Panc1 (cell line): ENCODE data around the gene RFC2.

Source experiments
- CTCF ChIP-seq: fragments of 450-650 bp; IDR thresholded peaks from 2 replicates; pipeline ENCODE4 v1.5.1; 2017; ENCODE audit warnings: mild to moderate bottlenecking
- POLR2AphosphoS5 ChIP-seq: IDR thresholded peaks from 2 replicates; pipeline ENCODE4 v1.6.1; 2012; ENCODE audit warnings: mild to moderate bottlenecking, low read depth, low read length, moderate library complexity
- REST ChIP-seq, 2 experiments: IDR thresholded peaks; 2 replicates each; pipeline ENCODE4 v1.6.1; 2011 to 2012; ENCODE audit warnings: low read depth in 2 of 2, control low read depth in 1 of 2, low read length in 1 of 2, mild to moderate bottlenecking in 1 of 2, moderate library complexity in 1 of 2; ENCODE audit not compliant: insufficient read depth in 1 of 2
- TCF7L2 ChIP-seq: IDR thresholded peaks from 2 replicates; pipeline ENCODE4 v1.6.1; 2011; ENCODE audit warnings: mild to moderate bottlenecking, low read depth, low read length, inconsistent platforms

GRCh38 chr7:74190259-74190658 is 63.9 kb downstream of the RFC2 start:
- TF ChIP-seq CTCF, result no peak
- TF ChIP-seq REST (IDR thresholded peaks at IDR 0.05; ENCODE audit: insufficient read depth in 1 of 2, low read depth in 2 of 2, low read length in 1 of 2), result no peak
- no peak for TF ChIP-seq TCF7L2
- no peak for TF ChIP-seq POLR2AphosphoS5
